OCI-LY3 (cell line): ENCODE data around the gene MAPK14.

ENCODE experiments used
- H2AFZ ChIP-seq: fragments of 200-600, 300-600 bp; shearing (Covaris generic); 2 replicates; pipeline ENCODE4 v1.6.0; 2014; ENCODE audit warnings: antibody characterized with exemption, low read depth, low read length
- H3K27ac ChIP-seq: fragments of 200-600, 300-600 bp; sonication (generic); 2 replicates; pipeline ENCODE4 v1.5.1; 2014; ENCODE audit warnings: mild to moderate bottlenecking, low read length, moderate library complexity, mixed read lengths
- H3K27me3 ChIP-seq: fragments of 200-600, 300-600 bp; sonication (generic); 2 replicates; pipeline ENCODE4 v1.6.1; 2014; ENCODE audit warnings: low read depth, low read length, mixed read lengths
- H3K36me3 ChIP-seq: fragments of 200-600, 300-600 bp; sonication (generic); replicated peaks from 2 replicates; pipeline ENCODE3; 2014; ENCODE audit warnings: low read depth, low read length, mixed read lengths
- H3K4me1 ChIP-seq: fragments of 300-600, 200-600 bp; sonication (generic); 2 replicates; pipeline ENCODE4 v1.6.1; 2014; ENCODE audit warnings: low read length, mixed read lengths
- H3K4me2 ChIP-seq: fragments of 200-600, 300-600 bp; sonication (generic); 2 replicates; pipeline ENCODE4 v1.6.1; 2014; ENCODE audit warnings: low read length, mixed read lengths
- H3K4me3 ChIP-seq: fragments of 300-600, 200-600 bp; sonication (generic); 2 replicates; pipeline ENCODE4 v1.5.1; 2014; ENCODE audit warnings: antibody characterized with exemption, mild to moderate bottlenecking, low read length, moderate library complexity
- H3K79me2 ChIP-seq: fragments of 300-600, 200-600 bp; shearing (Covaris generic); 2 replicates; pipeline ENCODE4 v1.6.1; 2014; ENCODE audit warnings: mild to moderate bottlenecking, low read length, mixed read lengths
- H3K9ac ChIP-seq: fragments of 300-600, 200-600 bp; shearing (Covaris generic); 2 replicates; pipeline ENCODE4 v1.6.0; 2014; ENCODE audit warnings: mild to moderate bottlenecking, low read length, moderate library complexity
- H3K9me3 ChIP-seq: fragments of 200-600, 300-600 bp; shearing (Covaris generic); 2 replicates; pipeline ENCODE4 v1.6.1; 2014; ENCODE audit warnings: low read length, mixed read lengths; ENCODE audit not compliant: insufficient read depth
- H4K20me1 ChIP-seq: fragments of 200-600, 300-600 bp; sonication (generic); 2 replicates; pipeline ENCODE4 v1.6.1; 2016; ENCODE audit warnings: low read length, mixed read lengths; ENCODE audit not compliant: insufficient read depth
- EZH2phosphoT487 ChIP-seq: fragments of 200-600 bp; shearing (Covaris generic); IDR thresholded peaks from 2 replicates; pipeline ENCODE4 v1.6.1; 2018; ENCODE audit warnings: antibody characterized with exemption, mixed run types, low read depth
- TF ChIP-seq, protein P1 (sequence below): fragments of 200-600, 300-600 bp; sonication (generic); IDR thresholded peaks from 2 replicates; pipeline ENCODE4 v1.5.1; 2014; ENCODE audit warnings: antibody characterized with exemption, low read length, low read depth

The MAPK14 gene

DNA sequence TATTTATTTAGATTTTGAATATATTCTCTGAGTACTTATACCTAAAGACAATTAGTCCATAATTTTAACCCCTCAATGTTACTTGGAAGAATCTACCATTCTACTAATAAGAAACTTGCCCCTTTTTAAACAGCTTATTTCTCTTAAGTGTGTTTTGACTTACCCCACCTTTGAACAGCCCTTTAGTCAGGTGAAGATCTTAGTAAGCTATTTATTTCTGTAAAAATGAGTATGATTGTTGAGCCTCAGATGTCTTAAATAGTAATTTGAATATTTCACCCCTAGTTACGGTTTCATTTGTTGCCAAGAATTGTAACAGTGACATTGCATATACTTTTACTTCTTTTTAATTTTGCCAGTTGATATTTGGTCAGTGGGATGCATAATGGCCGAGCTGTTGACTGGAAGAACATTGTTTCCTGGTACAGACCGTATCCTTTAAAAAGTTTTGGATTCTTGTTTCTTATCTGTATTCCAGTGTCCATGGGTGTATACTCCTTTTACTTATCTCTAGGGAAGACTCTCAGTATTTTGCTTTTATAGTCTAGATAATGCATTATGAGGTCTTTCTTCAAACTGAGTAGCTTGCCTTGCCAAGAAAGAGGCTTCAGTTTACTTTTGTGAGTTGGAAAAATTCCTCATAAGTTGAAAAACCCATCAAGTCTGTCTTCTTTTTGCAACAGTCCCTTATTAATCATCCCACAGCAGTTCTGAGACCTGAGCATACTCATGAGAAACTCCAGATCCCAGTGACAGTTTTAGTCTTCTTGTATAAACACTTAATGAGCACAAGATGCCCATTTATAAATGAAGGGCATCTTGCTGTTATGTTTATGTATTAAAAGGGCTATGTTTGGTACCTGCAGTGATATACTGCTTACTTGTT lies 48.8 kb downstream of the MAPK14 start:
- Histone ChIP-seq H2AFZ (no peak overlapping the region), H3K9me3 (no peaks in the 10 kb centered on the region), H4K20me1 (peaks cover 5% of the 10 kb centered on the region; the same call in 1 of the 2 replicates), H3K79me2 (no peaks in the 10 kb centered on the region), H3K27me3 (no peaks in the 10 kb centered on the region), H3K36me3 (peaks cover 37% of the 10 kb centered on the region), H3K4me1 (no peaks in the 10 kb centered on the region), H3K4me3 (no peak overlapping the region), H3K4me2 (no peak overlapping the region), H3K9ac (no peak overlapping the region), H3K27ac (no peak overlapping the region)
- TF ChIP-seq, protein P1, sequence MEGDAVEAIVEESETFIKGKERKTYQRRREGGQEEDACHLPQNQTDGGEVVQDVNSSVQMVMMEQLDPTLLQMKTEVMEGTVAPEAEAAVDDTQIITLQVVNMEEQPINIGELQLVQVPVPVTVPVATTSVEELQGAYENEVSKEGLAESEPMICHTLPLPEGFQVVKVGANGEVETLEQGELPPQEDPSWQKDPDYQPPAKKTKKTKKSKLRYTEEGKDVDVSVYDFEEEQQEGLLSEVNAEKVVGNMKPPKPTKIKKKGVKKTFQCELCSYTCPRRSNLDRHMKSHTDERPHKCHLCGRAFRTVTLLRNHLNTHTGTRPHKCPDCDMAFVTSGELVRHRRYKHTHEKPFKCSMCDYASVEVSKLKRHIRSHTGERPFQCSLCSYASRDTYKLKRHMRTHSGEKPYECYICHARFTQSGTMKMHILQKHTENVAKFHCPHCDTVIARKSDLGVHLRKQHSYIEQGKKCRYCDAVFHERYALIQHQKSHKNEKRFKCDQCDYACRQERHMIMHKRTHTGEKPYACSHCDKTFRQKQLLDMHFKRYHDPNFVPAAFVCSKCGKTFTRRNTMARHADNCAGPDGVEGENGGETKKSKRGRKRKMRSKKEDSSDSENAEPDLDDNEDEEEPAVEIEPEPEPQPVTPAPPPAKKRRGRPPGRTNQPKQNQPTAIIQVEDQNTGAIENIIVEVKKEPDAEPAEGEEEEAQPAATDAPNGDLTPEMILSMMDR = no peak
- no peak for TF ChIP-seq EZH2phosphoT487

DNA sequence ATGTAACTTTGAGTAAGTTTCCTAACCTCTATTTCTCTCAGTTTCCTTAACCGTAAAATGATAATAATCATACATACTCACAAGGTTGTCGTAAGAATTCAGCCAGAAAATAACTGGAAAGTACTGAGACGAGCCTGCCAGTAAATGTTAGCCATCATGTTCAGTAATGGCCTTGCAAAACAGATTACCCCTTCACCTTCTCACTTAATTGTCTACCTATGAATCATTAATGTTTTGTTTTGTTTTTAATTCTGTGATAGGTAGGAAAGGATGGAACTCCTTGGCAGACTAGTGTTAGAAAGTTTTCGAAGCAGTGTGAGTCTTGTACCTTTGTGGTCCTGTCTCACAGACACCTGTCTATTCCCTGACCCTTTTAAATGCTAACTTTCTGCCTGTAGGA lies 50.6 kb downstream of the MAPK14 start:
- no peak for TF ChIP-seq EZH2phosphoT487
- TF ChIP-seq, protein P1 = no peak
- Histone ChIP-seq H3K4me3 (no peak overlapping the region), H3K27me3 (no peaks in the 10 kb centered on the region), H3K27ac (no peak overlapping the region), H3K9ac (no peak overlapping the region), H3K4me1 (no peaks in the 10 kb centered on the region), H3K9me3 (no peaks in the 10 kb centered on the region), H3K4me2 (no peak overlapping the region), H2AFZ (no peak overlapping the region), H4K20me1 (no peaks in the 10 kb centered on the region), H3K79me2 (no peaks in the 10 kb centered on the region), H3K36me3 (peaks cover 53% of the 10 kb centered on the region)

DNA sequence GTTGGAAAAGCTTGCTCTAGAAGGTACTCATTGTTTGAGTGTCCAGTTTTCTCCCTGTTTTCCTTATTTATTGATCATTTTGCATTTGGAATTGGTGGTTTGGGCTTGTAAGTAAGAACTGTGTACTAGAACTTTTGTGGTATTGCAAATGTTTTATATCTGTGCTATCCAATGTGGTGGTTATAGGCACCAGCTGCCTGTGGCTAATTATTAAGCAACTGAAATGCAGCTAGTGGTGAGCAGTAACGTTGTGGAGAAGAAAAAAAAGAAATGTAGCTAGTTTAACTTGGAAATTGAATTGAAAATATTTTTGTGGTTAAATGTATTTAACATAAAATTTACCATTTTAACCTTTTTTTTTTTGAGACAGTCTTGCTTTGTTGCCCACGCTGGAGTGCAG lies 52.0 kb downstream of the MAPK14 start:
- no peak overlapping the region for H2AFZ ChIP-seq
- H3K4me3 ChIP-seq = no peak overlapping the region
- peaks cover 64% of the 10 kb centered on the region for H3K36me3 ChIP-seq

DNA sequence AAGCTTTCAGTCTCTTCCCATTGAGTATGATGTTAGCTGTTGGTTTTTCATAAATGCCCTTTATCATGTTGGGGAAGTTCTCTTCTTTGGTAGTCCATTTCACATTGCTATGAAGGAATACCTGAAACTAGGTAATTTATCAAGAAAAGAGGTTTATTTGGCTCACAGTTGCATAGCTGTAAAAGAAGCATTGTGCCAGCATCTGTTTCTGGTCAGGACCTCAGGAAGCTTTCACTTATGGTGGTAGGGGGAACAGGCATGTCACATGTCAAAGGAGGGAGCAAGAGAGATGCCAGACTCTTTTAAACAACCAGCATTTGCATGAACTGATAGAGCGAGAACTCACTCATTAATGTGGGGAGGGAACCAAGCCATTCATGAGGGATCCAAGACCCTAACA lies 54.7 kb downstream of the MAPK14 start:
- no peaks in the 10 kb centered on the region for H3K79me2 ChIP-seq
- no peak for TF ChIP-seq EZH2phosphoT487
- TF ChIP-seq, protein P1 = no peak
- peaks cover 58% of the 10 kb centered on the region for H3K36me3 ChIP-seq
- no peaks in the 10 kb centered on the region for H3K27me3 ChIP-seq
- no peak overlapping the region for H3K27ac ChIP-seq
- no peak overlapping the region for H3K4me3 ChIP-seq
- H3K4me2 ChIP-seq = no peak overlapping the region
- no peaks in the 10 kb centered on the region for H3K9me3 ChIP-seq
- H3K4me1 ChIP-seq = peaks cover 11% of the 10 kb centered on the region
- H2AFZ ChIP-seq = no peak overlapping the region
- no peak overlapping the region for H3K9ac ChIP-seq
- H4K20me1 ChIP-seq = no peaks in the 10 kb centered on the region

More for the DNA sequence above, 52.0 kb downstream of the MAPK14 start:
- Histone ChIP-seq H4K20me1 (no peaks in the 10 kb centered on the region), H3K79me2 (no peaks in the 10 kb centered on the region), H3K27ac (no peak overlapping the region), H3K27me3 (no peaks in the 10 kb centered on the region), H3K9ac (no peak overlapping the region), H3K4me1 (no peaks in the 10 kb centered on the region), H3K4me2 (no peak overlapping the region), H3K9me3 (no peaks in the 10 kb centered on the region)
- no peak for TF ChIP-seq EZH2phosphoT487
- TF ChIP-seq, protein P1 = no peak
